Loucy (cell line): ENCODE measurements around the gene RAB8B.

Experiments
- H2AFZ ChIP-seq: fragments of 200-600 bp; sonication (generic); 2 replicates; pipeline ENCODE4 v1.6.0; 2016; ENCODE audit warnings: antibody characterized with exemption, mild to moderate bottlenecking, low read length, moderate library complexity
- H3F3A ChIP-seq: fragments of 200-600 bp; 2 replicates; pipeline ENCODE4 v1.6.0; 2016; ENCODE audit warnings: antibody characterized with exemption, low read depth, mild to moderate bottlenecking
- H3K27me3 ChIP-seq: fragments of 200-600 bp; sonication (generic); 2 replicates; pipeline ENCODE4 v1.6.1; 2014; ENCODE audit warnings: low read length, mild to moderate bottlenecking; ENCODE audit not compliant: insufficient read depth, poor library complexity, severe bottlenecking
- H3K36me3 ChIP-seq: fragments of 200-600 bp; sonication (generic); 2 replicates; pipeline ENCODE4 v1.6.1; 2016; ENCODE audit warnings: low read length; ENCODE audit not compliant: insufficient read depth
- H3K4me1 ChIP-seq: fragments of 200-600 bp; sonication (generic); 2 replicates; pipeline ENCODE4 v1.5.1; 2014; ENCODE audit warnings: low read length, mild to moderate bottlenecking; ENCODE audit not compliant: insufficient read depth, poor library complexity, severe bottlenecking
- H3K4me2 ChIP-seq: fragments of 200-600 bp; sonication (generic); 2 replicates; pipeline ENCODE4 v1.6.0; 2014; ENCODE audit warnings: antibody characterized with exemption, low read length, low read depth, mild to moderate bottlenecking; ENCODE audit not compliant: poor library complexity, severe bottlenecking
- H3K4me3 ChIP-seq: fragments of 200-600 bp; sonication (generic); 2 replicates; pipeline ENCODE4 v1.5.1; 2014; ENCODE audit warnings: low read length, mild to moderate bottlenecking, mixed read lengths; ENCODE audit not compliant: poor library complexity, severe bottlenecking
- H3K79me2 ChIP-seq: fragments of 200-600 bp; sonication (generic); 2 replicates; pipeline ENCODE4 v1.6.1; 2014; ENCODE audit warnings: low read length; ENCODE audit not compliant: insufficient read depth
- H3K9ac ChIP-seq: fragments of 200-600 bp; sonication (generic); 2 replicates; pipeline ENCODE4 v1.6.0; 2014; ENCODE audit warnings: mild to moderate bottlenecking, low read depth, low read length, moderate library complexity; ENCODE audit not compliant: poor library complexity, severe bottlenecking
- H3K9me2 ChIP-seq: fragments of 200-600 bp; sonication (generic); replicated peaks from 2 replicates; pipeline ENCODE4 v1.6.1; 2016; ENCODE audit warnings: low read depth, low read length, mixed read lengths
- H3K9me3 ChIP-seq: fragments of 200-600 bp; sonication (generic); 2 replicates; pipeline ENCODE4 v1.6.1; 2014; ENCODE audit warnings: mild to moderate bottlenecking, antibody characterized with exemption, low read length, low read depth; ENCODE audit not compliant: insufficient read depth
- H4K20me1 ChIP-seq: fragments of 200-600 bp; sonication (generic); 2 replicates; pipeline ENCODE4 v1.6.0; 2014; ENCODE audit warnings: antibody characterized with exemption, low read length, mild to moderate bottlenecking; ENCODE audit not compliant: insufficient read depth, poor library complexity, severe bottlenecking
- EZH2phosphoT487 ChIP-seq: fragments of 200-600 bp; IDR thresholded peaks from 2 replicates; pipeline ENCODE4 v1.6.1; 2018; ENCODE audit warnings: antibody characterized with exemption, mild to moderate bottlenecking, moderate library complexity, borderline replicate concordance
- TF ChIP-seq, protein P1 (sequence below): fragments of 200-600 bp; sonication (generic); conservative IDR thresholded peaks from 2 replicates; pipeline ENCODE4 v1.5.1; 2014; ENCODE audit warnings: mild to moderate bottlenecking, antibody characterized with exemption, low read length

RAB8B gene

DNA sequence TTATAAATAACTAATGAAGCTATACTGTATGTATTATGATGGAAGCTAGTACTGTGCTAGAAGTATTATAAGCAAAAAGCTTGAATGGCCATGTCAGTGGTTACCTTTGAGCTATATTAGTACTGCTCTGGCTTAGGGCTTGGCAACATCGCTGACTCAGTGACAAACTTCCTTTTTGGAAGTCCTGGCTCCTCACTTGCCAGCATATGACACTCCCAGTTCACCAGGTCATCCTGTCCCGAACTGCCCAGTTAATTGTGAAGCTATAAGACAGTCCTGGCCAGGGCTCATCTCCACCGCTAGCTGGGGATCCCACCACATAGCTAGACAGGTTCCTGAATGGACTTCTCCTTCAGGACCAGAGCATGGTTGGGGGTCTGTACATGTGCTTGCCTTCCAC is 31.9 kb downstream of the RAB8B start:
- Histone ChIP-seq H4K20me1 (peaks cover 35% of the 10 kb centered on the region), H3K79me2 (peaks cover 99% of the 10 kb centered on the region), H3K4me1 (peaks cover 31% of the 10 kb centered on the region), H3K9me3 (no peaks in the 10 kb centered on the region), H3K36me3 (peaks cover 25% of the 10 kb centered on the region), H2AFZ (no peak overlapping the region), H3K4me3 (no peak overlapping the region), H3K9me2 (no peaks in the 10 kb centered on the region), H3F3A (no peaks in the 10 kb centered on the region), H3K9ac (no peak overlapping the region), H3K27me3 (no peaks in the 10 kb centered on the region), H3K4me2 (no peak overlapping the region)
- TF ChIP-seq, protein P1, sequence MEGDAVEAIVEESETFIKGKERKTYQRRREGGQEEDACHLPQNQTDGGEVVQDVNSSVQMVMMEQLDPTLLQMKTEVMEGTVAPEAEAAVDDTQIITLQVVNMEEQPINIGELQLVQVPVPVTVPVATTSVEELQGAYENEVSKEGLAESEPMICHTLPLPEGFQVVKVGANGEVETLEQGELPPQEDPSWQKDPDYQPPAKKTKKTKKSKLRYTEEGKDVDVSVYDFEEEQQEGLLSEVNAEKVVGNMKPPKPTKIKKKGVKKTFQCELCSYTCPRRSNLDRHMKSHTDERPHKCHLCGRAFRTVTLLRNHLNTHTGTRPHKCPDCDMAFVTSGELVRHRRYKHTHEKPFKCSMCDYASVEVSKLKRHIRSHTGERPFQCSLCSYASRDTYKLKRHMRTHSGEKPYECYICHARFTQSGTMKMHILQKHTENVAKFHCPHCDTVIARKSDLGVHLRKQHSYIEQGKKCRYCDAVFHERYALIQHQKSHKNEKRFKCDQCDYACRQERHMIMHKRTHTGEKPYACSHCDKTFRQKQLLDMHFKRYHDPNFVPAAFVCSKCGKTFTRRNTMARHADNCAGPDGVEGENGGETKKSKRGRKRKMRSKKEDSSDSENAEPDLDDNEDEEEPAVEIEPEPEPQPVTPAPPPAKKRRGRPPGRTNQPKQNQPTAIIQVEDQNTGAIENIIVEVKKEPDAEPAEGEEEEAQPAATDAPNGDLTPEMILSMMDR: no peak
- TF ChIP-seq EZH2phosphoT487: no peak

DNA sequence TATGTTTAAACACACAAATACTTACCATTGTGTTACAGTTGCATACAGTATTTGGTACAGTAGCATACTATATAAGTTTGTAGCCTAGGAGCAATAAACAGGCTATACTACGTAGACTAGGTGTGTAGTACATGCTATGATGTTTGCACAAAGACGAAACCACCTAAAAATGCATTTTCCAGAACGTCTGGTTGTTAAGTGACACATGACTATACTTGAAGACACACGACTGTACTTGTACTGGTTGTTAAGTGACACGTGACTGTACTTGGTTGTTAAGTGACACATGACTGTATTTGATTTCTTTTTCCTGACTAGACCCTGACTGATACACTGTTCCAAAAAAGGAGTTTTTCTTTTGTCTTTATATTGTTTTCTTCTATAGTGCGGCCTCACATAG is 34.1 kb downstream of the RAB8B start:
- no peak overlapping the region for H3K4me3 ChIP-seq
- TF ChIP-seq, protein P1: no peak
- TF ChIP-seq EZH2phosphoT487: no peak
- H3K36me3 ChIP-seq: peaks cover 27% of the 10 kb centered on the region
- H3K9ac ChIP-seq: no peak overlapping the region
- H2AFZ ChIP-seq: no peak overlapping the region
- H3K79me2 ChIP-seq: peaks cover 99% of the 10 kb centered on the region
- H3K9me3 ChIP-seq: no peaks in the 10 kb centered on the region
- H3K27me3 ChIP-seq: no peaks in the 10 kb centered on the region
- H3F3A ChIP-seq: no peaks in the 10 kb centered on the region
- no peaks in the 10 kb centered on the region for H3K9me2 ChIP-seq
- H4K20me1 ChIP-seq: peaks cover 17% of the 10 kb centered on the region
- no peak overlapping the region for H3K4me2 ChIP-seq
- peaks cover 30% of the 10 kb centered on the region for H3K4me1 ChIP-seq

DNA sequence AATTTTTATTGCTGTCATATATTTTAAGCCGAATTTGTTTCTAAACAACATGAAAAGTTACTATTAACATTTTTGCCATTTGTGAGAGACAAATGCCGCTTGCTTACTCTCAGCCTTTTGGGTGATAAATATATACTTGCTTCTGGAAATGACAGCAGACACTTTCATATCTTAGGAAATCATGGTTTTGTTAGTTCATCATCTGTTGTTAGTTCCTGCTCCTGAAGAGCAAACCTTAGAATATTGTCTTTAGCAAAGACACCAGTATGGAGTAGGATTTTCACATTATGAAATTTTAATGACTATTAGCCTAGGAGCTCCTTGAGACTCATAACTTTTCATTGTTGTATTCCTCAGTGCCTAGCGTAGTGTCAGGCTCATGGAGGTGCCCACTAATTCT is 36.0 kb downstream of the RAB8B start:
- H3K36me3 ChIP-seq: peaks cover 27% of the 10 kb centered on the region
- TF ChIP-seq, protein P1: no peak
- TF ChIP-seq EZH2phosphoT487: no peak
- H3F3A ChIP-seq: no peaks in the 10 kb centered on the region

More for the DNA sequence above, 36.0 kb downstream of the RAB8B start:
- Histone ChIP-seq H3K27me3 (no peaks in the 10 kb centered on the region), H3K9me3 (no peaks in the 10 kb centered on the region), H3K4me3 (no peak overlapping the region), H3K4me2 (no peak overlapping the region), H3K9me2 (no peaks in the 10 kb centered on the region), H2AFZ (no peak overlapping the region), H3K4me1 (peaks cover 27% of the 10 kb centered on the region), H3K79me2 (peaks cover 99% of the 10 kb centered on the region), H4K20me1 (peaks cover 8% of the 10 kb centered on the region), H3K9ac (no peak overlapping the region)
